Measurements from ENCODE around the gene USP6NL. TPM values are rescaled to one million over a fixed set of nuclear protein-coding genes. Genes with fewer than 3 reads are reported as not detected.
A peak's percentile ranks its signal among the peaks of the same experiment; 100 is the strongest.

Gene USP6NL
- total RNA-seq, 1 donor from 2014 or later = 21.6 TPM

DNA sequence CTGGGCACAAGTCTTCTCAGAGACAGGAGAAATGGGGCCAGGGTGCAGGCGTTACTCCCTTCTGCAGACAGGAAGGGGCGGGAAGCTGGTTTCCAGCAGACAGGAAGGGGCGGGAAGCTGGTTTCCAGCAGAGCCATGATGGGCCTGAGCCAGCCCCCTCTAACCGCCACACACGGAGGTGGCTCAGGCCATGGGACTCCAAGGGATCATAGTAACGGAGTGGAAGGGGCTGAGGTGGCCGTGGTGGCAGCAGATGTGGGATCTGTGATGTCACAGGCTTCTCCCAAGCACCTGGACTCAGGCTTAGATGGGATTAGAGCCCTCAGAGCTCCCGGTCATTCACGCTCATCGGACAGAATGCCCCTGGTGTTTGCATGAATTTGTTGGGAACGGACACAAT lies 177.8 kb downstream of the USP6NL start:
- no peak overlapping the region for H3K27ac ChIP-seq
- TF ChIP-seq, protein P1, sequence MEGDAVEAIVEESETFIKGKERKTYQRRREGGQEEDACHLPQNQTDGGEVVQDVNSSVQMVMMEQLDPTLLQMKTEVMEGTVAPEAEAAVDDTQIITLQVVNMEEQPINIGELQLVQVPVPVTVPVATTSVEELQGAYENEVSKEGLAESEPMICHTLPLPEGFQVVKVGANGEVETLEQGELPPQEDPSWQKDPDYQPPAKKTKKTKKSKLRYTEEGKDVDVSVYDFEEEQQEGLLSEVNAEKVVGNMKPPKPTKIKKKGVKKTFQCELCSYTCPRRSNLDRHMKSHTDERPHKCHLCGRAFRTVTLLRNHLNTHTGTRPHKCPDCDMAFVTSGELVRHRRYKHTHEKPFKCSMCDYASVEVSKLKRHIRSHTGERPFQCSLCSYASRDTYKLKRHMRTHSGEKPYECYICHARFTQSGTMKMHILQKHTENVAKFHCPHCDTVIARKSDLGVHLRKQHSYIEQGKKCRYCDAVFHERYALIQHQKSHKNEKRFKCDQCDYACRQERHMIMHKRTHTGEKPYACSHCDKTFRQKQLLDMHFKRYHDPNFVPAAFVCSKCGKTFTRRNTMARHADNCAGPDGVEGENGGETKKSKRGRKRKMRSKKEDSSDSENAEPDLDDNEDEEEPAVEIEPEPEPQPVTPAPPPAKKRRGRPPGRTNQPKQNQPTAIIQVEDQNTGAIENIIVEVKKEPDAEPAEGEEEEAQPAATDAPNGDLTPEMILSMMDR (IDR thresholded peaks at IDR 0.05) = no peak
- H3K9me3 ChIP-seq = no peaks in the 10 kb centered on the region
- no peak for DNase-seq
- H3K4me1 ChIP-seq = no peaks in the 10 kb centered on the region
- ATAC-seq = no peak
- no peak overlapping the region for H3K4me3 ChIP-seq
- H3K27me3 ChIP-seq = no peaks in the 10 kb centered on the region
- no peaks in the 10 kb centered on the region for H3K36me3 ChIP-seq
- intact Hi-C loops (cut with DNase I) = no loop called here

DNA sequence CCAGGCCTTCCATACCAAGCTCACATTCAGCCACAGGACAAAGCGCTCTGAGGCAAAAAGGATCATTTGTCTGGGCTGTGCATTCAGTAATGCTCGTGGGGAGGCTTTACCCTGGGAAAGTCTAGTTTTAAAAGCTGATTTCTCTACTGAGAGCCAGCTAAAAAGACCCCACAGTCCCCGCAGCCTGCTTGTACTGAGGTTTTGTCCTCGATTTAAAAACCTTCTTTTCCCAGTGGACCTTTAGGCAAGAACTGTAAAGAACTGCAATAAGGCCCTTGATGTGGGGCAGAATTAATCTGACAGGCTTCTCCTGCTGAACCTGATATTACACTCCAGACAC lies 180.3 kb downstream of the USP6NL start:
- no peak for DNase-seq
- H3K27ac ChIP-seq = no peak overlapping the region
- H3K36me3 ChIP-seq = no peaks in the 10 kb centered on the region
- no peak for ATAC-seq
- H3K4me1 ChIP-seq = no peaks in the 10 kb centered on the region
- intact Hi-C loops (cut with DNase I) = no loop called here
- H3K27me3 ChIP-seq = no peaks in the 10 kb centered on the region
- TF ChIP-seq, protein P1 (IDR thresholded peaks at IDR 0.05) = no peak
- H3K4me3 ChIP-seq = no peak overlapping the region
- no peaks in the 10 kb centered on the region for H3K9me3 ChIP-seq

DNA sequence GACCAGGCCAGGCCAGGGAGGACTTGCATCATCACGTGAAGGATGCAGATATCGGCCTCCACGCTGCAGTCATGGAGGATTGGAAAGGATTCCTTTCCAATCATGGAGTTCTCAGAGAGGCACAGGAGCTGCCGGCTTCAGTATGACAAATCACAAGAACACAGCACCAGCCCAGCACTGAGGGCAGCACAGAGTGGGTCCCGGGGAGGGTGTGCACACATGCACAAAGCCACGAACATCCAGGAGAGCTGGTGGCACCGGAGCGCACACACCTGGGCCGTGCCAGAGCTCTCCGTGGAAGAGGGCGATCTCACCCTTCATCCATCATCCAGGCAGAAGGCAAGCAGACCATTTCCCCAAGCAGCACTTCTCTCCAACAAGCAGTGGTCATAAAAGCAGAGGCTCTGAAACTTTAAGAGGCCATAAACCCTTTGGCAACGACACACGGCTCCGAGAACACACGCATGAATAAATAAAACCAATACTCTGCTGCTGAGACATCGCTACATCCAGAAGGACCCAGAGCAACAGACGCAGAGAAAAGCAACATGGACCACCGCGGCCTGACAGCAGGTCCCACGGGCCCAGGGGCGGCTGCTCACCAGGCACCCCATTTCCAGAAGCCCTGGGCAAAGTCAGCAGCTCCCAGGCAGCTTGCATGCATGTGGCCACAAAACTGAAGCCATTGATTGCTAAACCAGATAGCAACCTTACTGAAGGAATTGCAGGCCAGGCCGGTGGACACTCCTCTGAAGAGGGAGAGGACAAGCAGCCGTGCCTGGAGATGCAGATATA lies 180.8 kb downstream of the USP6NL start:
- Histone ChIP-seq H3K4me3 (no peak overlapping the region), H3K9me3 (no peaks in the 10 kb centered on the region), H3K27me3 (no peaks in the 10 kb centered on the region), H3K36me3 (no peaks in the 10 kb centered on the region), H3K27ac (no peak overlapping the region), H3K4me1 (no peaks in the 10 kb centered on the region)
- TF ChIP-seq, protein P1 (IDR thresholded peaks at IDR 0.05) = no peak
- ATAC-seq (peak; percentile 26), DNase-seq (no peak)
- intact Hi-C loops (cut with DNase I) = no loop called here

DNA sequence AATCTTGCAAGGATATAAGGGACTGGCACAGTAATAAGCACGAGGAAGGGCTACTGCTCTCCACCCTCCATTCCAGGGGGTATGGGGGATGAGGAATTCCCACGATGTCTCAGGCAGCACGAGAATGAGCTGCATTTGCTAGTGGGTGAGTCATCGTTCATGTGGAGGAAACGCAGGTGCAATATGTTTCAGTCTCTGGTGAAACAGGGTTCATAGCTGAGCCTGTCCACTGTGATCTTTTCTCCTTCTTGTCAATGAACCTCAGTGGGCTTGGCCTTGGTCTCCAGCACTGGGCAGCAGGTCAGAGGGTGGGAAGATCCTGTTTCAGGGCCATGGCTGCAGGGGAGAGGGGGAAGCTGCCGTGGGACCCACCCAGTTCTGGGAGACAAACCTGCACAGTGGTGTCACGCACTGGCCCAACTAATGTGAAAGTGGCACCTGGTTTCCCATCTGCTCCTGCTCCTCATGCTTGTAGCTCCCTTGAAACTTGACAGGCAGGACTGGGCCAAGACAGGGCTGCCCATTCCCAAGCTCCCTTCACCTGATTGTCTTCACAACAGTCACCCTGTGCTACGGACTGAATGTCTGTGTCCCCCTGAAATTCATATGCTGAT lies 181.9 kb downstream of the USP6NL start:
- ATAC-seq = no peak
- H3K9me3 ChIP-seq = no peaks in the 10 kb centered on the region
- H3K27ac ChIP-seq = no peak overlapping the region
- H3K36me3 ChIP-seq = no peaks in the 10 kb centered on the region
- intact Hi-C loops (cut with DNase I) = no loop called here
- no peak overlapping the region for H3K4me3 ChIP-seq
- H3K4me1 ChIP-seq = no peaks in the 10 kb centered on the region
- TF ChIP-seq, protein P1 (IDR thresholded peaks at IDR 0.05) = no peak
- no peaks in the 10 kb centered on the region for H3K27me3 ChIP-seq
- DNase-seq = no peak

DNA sequence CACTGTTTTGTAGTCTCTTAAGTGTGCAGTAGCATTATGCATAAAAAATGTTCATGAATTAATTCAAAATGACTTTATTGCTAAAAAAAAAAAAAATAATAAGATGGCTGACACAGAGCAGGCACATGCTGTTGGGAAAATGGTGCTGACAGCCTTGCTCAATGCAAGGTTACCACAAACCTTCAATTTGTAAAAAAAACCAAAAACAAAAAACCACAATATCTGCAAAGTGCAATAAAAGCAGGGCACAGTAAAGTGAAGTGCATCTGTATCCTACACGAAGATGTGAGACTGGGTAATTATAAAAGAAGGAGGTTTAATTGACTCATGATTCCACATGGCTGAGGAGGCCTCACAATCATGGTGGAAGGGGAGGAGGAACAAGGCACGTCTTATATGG lies 185.8 kb downstream of the USP6NL start:
- TF ChIP-seq, protein P1 (IDR thresholded peaks at IDR 0.05) = no peak
- Histone ChIP-seq H3K27ac (no peak overlapping the region), H3K9me3 (no peaks in the 10 kb centered on the region), H3K4me1 (no peaks in the 10 kb centered on the region), H3K27me3 (no peaks in the 10 kb centered on the region), H3K36me3 (no peaks in the 10 kb centered on the region), H3K4me3 (no peak overlapping the region)
- ATAC-seq = no peak
- DNase-seq = no peak
- intact Hi-C loops (cut with DNase I) = no loop called here

Data from upper lobe of right lung (tissue), 1 donor.